B cell (primary cell): Measurements from ENCODE around the gene MAP1LC3B2. TPM values are rescaled to one million over a fixed set of nuclear protein-coding genes. Genes with fewer than 3 reads are reported as not detected.
"Not testable (repeated sequence)": the region's sequence is repeated elsewhere in the genome, so short reads cannot be mapped to it uniquely, and the experiment has no call there.

Experiments used
- ATAC-seq: fragments of 200-7000 bp; cut with Tn5 transposase; one replicate; pipeline ENCODE4 v1.10.0; 2021; ENCODE audit warnings: low read depth, mild to moderate bottlenecking, moderate number of reproducible peaks, moderate library complexity
- CTCF ChIA-PET: fragments of 350-600 bp; sonication (Branson Sonifier 250); formaldehyde crosslinking; loops from one replicate; lab custom pipeline; 2021; ENCODE audit warnings: antibody characterized with exemption, inconsistent platforms; lab: Charles Lee
- POLR2A ChIA-PET: fragments of 350-600 bp; sonication (Branson Sonifier 250); formaldehyde crosslinking; loops from one replicate; lab custom pipeline; 2021; ENCODE audit warnings: antibody characterized with exemption; lab: Charles Lee
- DNase-seq: peaks from one replicate; pipeline ENCODE4 v3.0.0; 2013
- H2AFZ ChIP-seq: 2 replicates; pipeline ENCODE4 v1.6.1; 2012; ENCODE audit warnings: mild to moderate bottlenecking, low read depth, low read length; ENCODE audit not compliant: insufficient read depth, poor library complexity, severe bottlenecking
- H3K27ac ChIP-seq, 2 donors: 1 replicate in 1 of 2; 2 replicates in 1 of 2; pipeline ENCODE4 v1.5.1; 2012 to 2013; ENCODE audit warnings: low read length in 2 of 2, mild to moderate bottlenecking in 2 of 2, moderate library complexity in 1 of 2
- H3K27me3 ChIP-seq, 4 experiments: fragments of 200-600 bp in 1 of 4; sonication (generic) in 1 of 4; replicated peaks in 1 of 4; 1 replicate in 2 of 4; 2 replicates in 2 of 4; pipeline versions ENCODE4 v1.6.1 to v1.7.0; 2013 to 2016; ENCODE audit warnings: low read length in 3 of 4, mild to moderate bottlenecking in 2 of 4, mixed read lengths in 1 of 4, moderate library complexity in 1 of 4; ENCODE audit not compliant: insufficient read depth in 4 of 4, control insufficient read depth in 3 of 4; ENCODE audit errors: control extremely low read depth in 1 of 4
- H3K36me3 ChIP-seq, 2 experiments: replicated peaks in 1 of 2; 1 replicate in 1 of 2; 2 replicates in 1 of 2; pipeline versions ENCODE4 v1.6.1 to v1.7.1; 2013; ENCODE audit warnings: low read length in 1 of 2; ENCODE audit not compliant: insufficient read depth in 2 of 2, control insufficient read depth in 1 of 2; ENCODE audit errors: control extremely low read depth in 1 of 2, extremely low read depth in 1 of 2
- H3K4me1 ChIP-seq, 2 donors: fragments of 200-600 bp in 1 of 2; sonication (generic) in 1 of 2; 1 replicate in 1 of 2; 2 replicates in 1 of 2; pipeline versions ENCODE4 v1.5.1 to v1.6.1; 2013 to 2017; ENCODE audit warnings: low read length in 2 of 2; ENCODE audit not compliant: control insufficient read depth in 2 of 2, insufficient read depth in 2 of 2
- H3K4me2 ChIP-seq: replicated peaks from 2 replicates; pipeline ENCODE3; 2012; ENCODE audit warnings: mild to moderate bottlenecking, low read depth, low read length; ENCODE audit not compliant: poor library complexity, severe bottlenecking
- H3K4me3 ChIP-seq, 5 experiments: fragments of 200-600 bp in 1 of 5; sonication (generic) in 1 of 5; 1 replicate in 3 of 5; 2 replicates in 2 of 5; pipeline versions ENCODE4 v1.5.1 to v1.7.0; 2011 to 2016; ENCODE audit warnings: low read length in 4 of 5, mild to moderate bottlenecking in 4 of 5, low read depth in 2 of 5, control low read depth in 1 of 5, moderate library complexity in 1 of 5; ENCODE audit not compliant: insufficient read depth in 1 of 5; ENCODE audit errors: control extremely low read depth in 1 of 5, extremely low read depth in 1 of 5
- H3K79me2 ChIP-seq: fragments of 200-600 bp; sonication (generic); one replicate; pipeline ENCODE4 v1.6.0; 2016; ENCODE audit warnings: low read length; ENCODE audit not compliant: control insufficient read depth, insufficient read depth
- H3K9ac ChIP-seq: fragments of 200-600 bp; sonication (generic); 2 replicates; pipeline ENCODE4 v1.6.1; 2017; ENCODE audit warnings: mild to moderate bottlenecking, low read length, moderate library complexity
- H3K9me3 ChIP-seq, 3 donors: one replicate each; pipeline versions ENCODE4 v1.6.1 to v1.7.1; 2013; ENCODE audit warnings: low read length in 2 of 3; ENCODE audit not compliant: control insufficient read depth in 2 of 3, insufficient read depth in 1 of 3; ENCODE audit errors: control extremely low read depth in 1 of 3
- H4K20me1 ChIP-seq: 2 replicates; pipeline ENCODE4 v1.6.0; 2012; ENCODE audit warnings: mild to moderate bottlenecking, low read length; ENCODE audit not compliant: insufficient read depth, control insufficient read depth, poor library complexity, severe bottlenecking
- H3K27ac Mint-ChIP-seq: one replicate; pipeline ENCODE4 v1.8.0; 2021; ENCODE audit warnings: mixed read lengths
- H3K27me3 Mint-ChIP-seq: one replicate; pipeline ENCODE4 v1.8.0; 2021; ENCODE audit warnings: mixed read lengths
- H3K4me1 Mint-ChIP-seq: one replicate; pipeline ENCODE4 v1.8.0; 2021; ENCODE audit warnings: mixed read lengths
- H3K4me3 Mint-ChIP-seq: one replicate; pipeline ENCODE4 v1.8.0; 2021; ENCODE audit warnings: mixed read lengths
- H3K9me3 Mint-ChIP-seq: one replicate; pipeline ENCODE4 v1.8.0; 2022; ENCODE audit warnings: mixed read lengths; ENCODE audit not compliant: insufficient read depth
- CTCF ChIP-seq: fragments of 200-600 bp; IDR thresholded peaks from one replicate; pipeline ENCODE4 v1.8.0; 2022; ENCODE audit warnings: antibody characterized with exemption, mild to moderate bottlenecking
- EZH2 ChIP-seq: IDR thresholded peaks from 2 replicates; pipeline ENCODE4 v1.6.1; 2012; ENCODE audit warnings: borderline replicate concordance, low read depth, mild to moderate bottlenecking, moderate library complexity, low read length; ENCODE audit not compliant: insufficient read depth, poor library complexity, severe bottlenecking
- WGBS: methylation state at CpG from one replicate; pipeline ENCODE4 v1.1.5; 2013; ENCODE audit warnings: missing lambda C conversion rate; ENCODE audit not compliant: insufficient coverage; 5-methylcytosine and 5-hydroxymethylcytosine counted together
- intact Hi-C: fragments of 100-400 bp; cut with micrococcal nuclease; formaldehyde crosslinking; loops from one replicate; pipeline ENCODE4 v1.10.0; 2022
- polyA plus RNA-seq: library from polyadenylated mRNA; depleted of rRNA; stranded (reverse); fragments of >200 nt; gene quantifications from 2 replicates; pipeline ENCODE4 v1.2.3, GENCODE V29; 2012
- total RNA-seq, 2 donors: library from RNA; stranded (reverse); fragments of 120-200 nt in 1 of 2; gene quantifications; 1 replicate in 1 of 2; 2 replicates in 1 of 2; pipeline versions ENCODE4 v1.2.3 to v1.2.4, GENCODE V29; 2013 to 2022

Gene MAP1LC3B2
- total and polyA plus RNA-seq, 2 donors (not counting 1 experiment from before 2014, with no cell fraction given): 0.28 to 1.0 TPM

GRCh38 chr12:116571089-116571488 lies 11.9 kb downstream of the MAP1LC3B2 start:
- no peak overlapping the region for H3K9ac ChIP-seq
- H3K79me2 ChIP-seq: no peaks in the 10 kb centered on the region
- WGBS: 100% methylated on average over 1 of the region's 2 CpGs
- DNase-seq (no peak), ATAC-seq (no peak)
- Mint-ChIP-seq H3K27me3 (no peaks in the 10 kb centered on the region), H3K4me3 (no peak overlapping the region), H3K4me1 (peaks cover 2% of the 10 kb centered on the region), H3K27ac (no peak overlapping the region), H3K9me3 (peaks cover 4% of the 10 kb centered on the region)
- no peaks in the 10 kb centered on the region for H3K4me1 ChIP-seq
- ChIA-PET POLR2A (no interaction called here), CTCF (interaction anchor here (0.6 kb wide), 2 partner anchors 38 to 564 kb away, joined by 3 read pairs; no protein-coding TSS in a partner anchor)
- no peak overlapping the region for H3K4me3 ChIP-seq
- no peak overlapping the region for H3K27ac ChIP-seq
- no peak overlapping the region for H3K4me2 ChIP-seq
- no peak for TF ChIP-seq EZH2
- no peak for TF ChIP-seq CTCF
- H3K36me3 ChIP-seq: no peaks in the 10 kb centered on the region
- H3K9me3 ChIP-seq: peaks cover 0 to 6% (median 1%) of the 10 kb centered on the region in 3 donors
- H3K27me3 ChIP-seq: no peaks in the 10 kb centered on the region
- H2AFZ ChIP-seq: no peak overlapping the region
- intact Hi-C loops: no loop called here
- no peaks in the 10 kb centered on the region for H4K20me1 ChIP-seq

- H3K4me2 ChIP-seq: no peak overlapping the region
- CTCF ChIA-PET: interaction anchor here (0.6 kb wide), 1 partner anchor 304 kb away, joined by 3 read pairs; no protein-coding TSS in a partner anchor
- intact Hi-C loops: no loop called here
- H3K9ac ChIP-seq: no peak overlapping the region
- WGBS: 100% methylated on average over 1 of the region's 4 CpGs
- no peaks in the 10 kb centered on the region for H3K27me3 ChIP-seq
- ATAC-seq (no peak), DNase-seq (no peak)
- H3K9me3 ChIP-seq: peaks cover 0 to 1% (median under 1%) of the 10 kb centered on the region in 3 donors
- POLR2A ChIA-PET: no interaction called here
- H3K27ac ChIP-seq: no peak overlapping the region
- no peak overlapping the region for H2AFZ ChIP-seq
- no peaks in the 10 kb centered on the region for H3K27me3 Mint-ChIP-seq
- H3K4me1 Mint-ChIP-seq: peaks cover 2% of the 10 kb centered on the region
- H3K4me3 Mint-ChIP-seq: no peak overlapping the region
- peaks cover 4% of the 10 kb centered on the region for H3K9me3 Mint-ChIP-seq
- TF ChIP-seq EZH2 (no peak), CTCF (no peak)
- no peaks in the 10 kb centered on the region for H3K4me1 ChIP-seq
- no peaks in the 10 kb centered on the region for H3K36me3 ChIP-seq
- H3K27ac Mint-ChIP-seq: no peak overlapping the region
- H4K20me1 ChIP-seq: no peaks in the 10 kb centered on the region
- no peaks in the 10 kb centered on the region for H3K79me2 ChIP-seq
- no peak overlapping the region for H3K4me3 ChIP-seq
Measured at GRCh38 chr12:116573776-116574175, 14.6 kb downstream of the MAP1LC3B2 start.

GRCh38 chr12:116575754-116576153 lies 16.6 kb downstream of the MAP1LC3B2 start:
- POLR2A ChIA-PET, intact Hi-C loops, H3K4me1 Mint-ChIP-seq: not testable (repeated sequence)

More at GRCh38 chr12:116575754-116576153, 16.6 kb downstream of the MAP1LC3B2 start:
- H3K4me3 ChIP-seq, ATAC-seq, H3K4me1 ChIP-seq, H3K4me2 ChIP-seq, H4K20me1 ChIP-seq, H3K9ac ChIP-seq, H2AFZ ChIP-seq, H3K27me3 Mint-ChIP-seq, H3K4me3 Mint-ChIP-seq, H3K27ac ChIP-seq, H3K9me3 ChIP-seq, H3K27me3 ChIP-seq, DNase-seq, H3K36me3 ChIP-seq, H3K27ac Mint-ChIP-seq, H3K9me3 Mint-ChIP-seq, H3K79me2 ChIP-seq, CTCF ChIA-PET: not testable (repeated sequence)
- WGBS: 99% methylated on average over 22 of the region's 24 CpGs
